Measurements from ENCODE around the gene BCAM.
"Not testable (repeated sequence)": the region's sequence is repeated elsewhere in the genome, so short reads cannot be mapped to it uniquely, and the experiment has no call there.

BCAM gene

DNA sequence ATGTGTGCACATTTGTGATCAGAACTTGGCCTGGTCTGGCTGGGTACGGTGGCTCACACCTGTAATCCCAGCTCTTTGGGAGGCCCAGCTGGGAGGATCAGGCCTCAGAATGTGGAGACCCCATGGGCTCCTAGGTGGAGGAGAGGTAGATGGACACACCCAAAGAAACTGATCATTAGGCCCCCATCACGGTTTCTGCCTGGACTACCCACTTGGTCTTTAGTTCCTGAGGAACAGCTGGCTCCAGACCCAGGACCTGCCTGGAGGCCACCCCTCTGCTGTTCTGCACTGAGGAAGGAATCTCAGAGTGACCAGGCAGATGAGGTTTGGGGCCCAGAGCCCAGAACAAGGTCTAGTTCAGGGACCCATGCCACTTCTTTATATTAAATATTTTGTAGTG is 29.8 kb upstream of the BCAM start:
- TF ChIP-seq, protein P1, sequence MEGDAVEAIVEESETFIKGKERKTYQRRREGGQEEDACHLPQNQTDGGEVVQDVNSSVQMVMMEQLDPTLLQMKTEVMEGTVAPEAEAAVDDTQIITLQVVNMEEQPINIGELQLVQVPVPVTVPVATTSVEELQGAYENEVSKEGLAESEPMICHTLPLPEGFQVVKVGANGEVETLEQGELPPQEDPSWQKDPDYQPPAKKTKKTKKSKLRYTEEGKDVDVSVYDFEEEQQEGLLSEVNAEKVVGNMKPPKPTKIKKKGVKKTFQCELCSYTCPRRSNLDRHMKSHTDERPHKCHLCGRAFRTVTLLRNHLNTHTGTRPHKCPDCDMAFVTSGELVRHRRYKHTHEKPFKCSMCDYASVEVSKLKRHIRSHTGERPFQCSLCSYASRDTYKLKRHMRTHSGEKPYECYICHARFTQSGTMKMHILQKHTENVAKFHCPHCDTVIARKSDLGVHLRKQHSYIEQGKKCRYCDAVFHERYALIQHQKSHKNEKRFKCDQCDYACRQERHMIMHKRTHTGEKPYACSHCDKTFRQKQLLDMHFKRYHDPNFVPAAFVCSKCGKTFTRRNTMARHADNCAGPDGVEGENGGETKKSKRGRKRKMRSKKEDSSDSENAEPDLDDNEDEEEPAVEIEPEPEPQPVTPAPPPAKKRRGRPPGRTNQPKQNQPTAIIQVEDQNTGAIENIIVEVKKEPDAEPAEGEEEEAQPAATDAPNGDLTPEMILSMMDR (conservative IDR thresholded peaks at IDR 0.05; ENCODE audit: low read depth), result no peak
- peak overlapping the region; percentile 62 for H3K27ac ChIP-seq
- DNase-seq (ENCODE audit: low spot score), result no peak
- CTCF ChIA-PET, result no interaction called here
- POLR2A ChIA-PET (ENCODE audit: low non-redundant PET), result interaction anchor here (0.6 kb wide), 2 partner anchors 21 to 129 kb away, joined by 4 read pairs; no protein-coding TSS in a partner anchor

DNA sequence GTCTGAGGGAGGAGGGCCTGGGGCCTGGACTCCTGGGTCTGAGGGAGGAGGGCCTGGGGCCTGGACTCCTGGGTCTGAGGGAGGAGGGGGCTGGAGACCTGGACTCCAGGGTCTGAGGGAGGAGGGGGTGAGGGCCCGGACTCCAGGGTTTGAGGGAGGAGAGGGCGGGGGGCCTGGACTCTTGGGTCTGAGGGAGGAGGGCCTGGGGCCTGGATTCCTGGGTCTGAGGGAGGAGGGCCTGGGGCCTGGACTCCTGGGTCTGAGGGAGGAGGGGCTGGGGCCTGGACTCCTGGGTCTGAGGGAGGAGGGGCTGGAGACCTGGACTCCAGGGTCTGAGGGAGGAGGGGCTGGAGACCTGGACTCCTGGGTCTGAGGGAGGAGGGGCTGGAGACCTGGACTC is 27.2 kb upstream of the BCAM start:
- not testable (repeated sequence) for H3K27ac ChIP-seq

DNA sequence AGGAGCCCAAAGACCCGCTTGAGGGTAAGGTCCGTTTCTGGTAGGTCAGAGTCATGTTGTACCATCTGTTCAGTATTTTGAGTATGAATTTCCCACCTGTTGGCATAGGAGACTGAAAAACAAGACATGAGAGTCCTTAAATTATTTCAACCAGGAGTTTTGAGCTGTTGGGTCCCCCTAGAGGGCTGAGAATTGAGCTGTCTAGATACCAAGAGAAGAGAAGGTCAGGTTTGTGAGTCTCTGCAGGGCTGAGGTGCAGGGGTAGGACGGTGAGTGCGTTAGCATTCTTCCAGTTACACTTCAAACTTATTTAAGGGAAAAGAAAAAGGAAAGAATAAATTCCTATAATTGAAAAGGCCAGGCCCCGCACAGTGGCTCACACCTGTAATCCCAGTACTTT is 26.2 kb upstream of the BCAM start:
- POLR2A ChIA-PET (ENCODE audit: low non-redundant PET), result no interaction called here
- TF ChIP-seq, protein P1 (conservative IDR thresholded peaks at IDR 0.05; ENCODE audit: low read depth), result no peak
- DNase-seq (ENCODE audit: low spot score), result no peak
- H3K27ac ChIP-seq, result peak overlapping the region; percentile 60
- CTCF ChIA-PET, result interaction anchor here (0.7 to 1.1 kb wide), 4 partner anchors 8 to 83 kb away, joined by 3 to 4 read pairs (median 3); no protein-coding TSS in a partner anchor

More for the DNA sequence above, 27.2 kb upstream of the BCAM start:
- CTCF ChIA-PET, result interaction anchor here (1.1 kb wide), 1 partner anchor 40 kb away, joined by 3 read pairs; no protein-coding TSS in a partner anchor
- DNase-seq (ENCODE audit: low spot score); POLR2A ChIA-PET (ENCODE audit: low non-redundant PET): not testable (repeated sequence)

DNA sequence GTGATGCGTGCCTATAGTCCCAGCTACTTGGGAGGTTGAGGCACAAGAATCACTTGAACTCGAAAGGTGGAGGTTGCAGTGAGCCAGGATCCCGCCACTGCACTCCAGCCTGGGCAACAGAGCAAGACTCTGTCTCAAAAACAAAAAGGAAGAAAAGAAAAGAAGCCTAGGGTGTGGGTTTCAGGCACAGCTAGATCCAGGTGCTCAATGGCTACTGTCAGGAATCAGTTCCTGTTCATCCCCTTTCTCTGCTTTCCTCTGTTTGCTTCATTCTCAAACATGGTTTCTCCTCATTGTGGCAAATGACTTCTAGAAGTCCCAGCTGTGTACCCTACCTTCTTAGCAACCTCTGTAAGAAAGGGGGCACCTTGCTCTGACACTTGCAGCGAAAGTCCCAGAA is 25.4 kb upstream of the BCAM start:
- no peak overlapping the region for H3K27ac ChIP-seq
- POLR2A ChIA-PET (ENCODE audit: low non-redundant PET), result no interaction called here
- DNase-seq (ENCODE audit: low spot score), result no peak
- TF ChIP-seq, protein P1 (conservative IDR thresholded peaks at IDR 0.05; ENCODE audit: low read depth), result no peak
- CTCF ChIA-PET, result interaction anchor here (0.6 to 1.3 kb wide), 9 partner anchors 9 to 206 kb away, joined by 3 to 11 read pairs (median 4); no protein-coding TSS in a partner anchor

DNA sequence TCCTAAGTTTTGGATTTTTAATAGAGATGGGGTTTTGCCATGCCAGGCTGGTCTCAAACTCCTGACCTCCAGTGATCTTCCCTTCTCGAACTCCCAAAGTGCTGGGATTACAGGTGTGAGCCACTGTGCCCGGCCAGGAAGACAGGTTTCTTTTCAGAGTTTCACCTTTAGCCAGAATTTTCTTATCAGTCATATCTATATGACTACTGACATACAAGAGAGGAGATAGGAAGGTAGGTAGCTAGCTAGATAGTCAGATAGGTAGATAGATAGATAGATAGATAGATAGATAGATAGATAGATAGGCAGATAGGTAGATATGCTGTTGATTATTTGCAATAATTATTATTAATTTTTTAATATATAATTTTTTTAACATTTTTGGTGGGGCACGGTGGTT is 23.6 kb upstream of the BCAM start:
- TF ChIP-seq, protein P1 (conservative IDR thresholded peaks at IDR 0.05; ENCODE audit: low read depth), result no peak
- no peak overlapping the region for H3K27ac ChIP-seq
- no peak for DNase-seq (ENCODE audit: low spot score)
- POLR2A ChIA-PET (ENCODE audit: low non-redundant PET), result interaction anchor here (0.6 kb wide), 1 partner anchor 1260 kb away, joined by 3 read pairs; no protein-coding TSS in a partner anchor
- CTCF ChIA-PET, result interaction anchor here (0.6 to 1.1 kb wide), 3 partner anchors 61 to 219 kb away, joined by 4 to 7 read pairs (median 5); no protein-coding TSS in a partner anchor

DNA sequence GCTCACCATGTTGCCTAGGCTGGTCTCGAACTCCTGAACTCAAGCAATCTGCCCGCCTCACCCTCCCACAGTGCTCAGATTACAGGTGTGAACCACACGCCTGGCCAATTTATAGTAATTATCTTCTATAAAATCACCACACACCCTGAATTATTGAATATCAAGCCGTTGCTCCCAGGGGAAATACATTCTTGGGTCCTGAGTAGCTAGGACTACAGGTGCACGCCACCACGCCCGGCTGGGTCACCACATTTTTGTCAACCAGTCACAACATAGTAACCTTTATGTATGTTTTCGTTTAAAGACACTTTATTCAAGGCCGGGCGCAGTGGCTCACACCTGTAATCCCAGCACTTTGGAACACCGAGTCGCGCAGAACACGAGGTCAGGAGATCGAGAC is 22.9 kb upstream of the BCAM start:
- no peak for DNase-seq (ENCODE audit: low spot score)
- TF ChIP-seq, protein P1 (conservative IDR thresholded peaks at IDR 0.05; ENCODE audit: low read depth), result no peak
- POLR2A ChIA-PET (ENCODE audit: low non-redundant PET), result no interaction called here
- no peak overlapping the region for H3K27ac ChIP-seq
- CTCF ChIA-PET, result interaction anchor here (0.7 to 1.1 kb wide), 3 partner anchors 57 to 219 kb away, joined by 3 to 8 read pairs (median 4); no protein-coding TSS in a partner anchor

DNA sequence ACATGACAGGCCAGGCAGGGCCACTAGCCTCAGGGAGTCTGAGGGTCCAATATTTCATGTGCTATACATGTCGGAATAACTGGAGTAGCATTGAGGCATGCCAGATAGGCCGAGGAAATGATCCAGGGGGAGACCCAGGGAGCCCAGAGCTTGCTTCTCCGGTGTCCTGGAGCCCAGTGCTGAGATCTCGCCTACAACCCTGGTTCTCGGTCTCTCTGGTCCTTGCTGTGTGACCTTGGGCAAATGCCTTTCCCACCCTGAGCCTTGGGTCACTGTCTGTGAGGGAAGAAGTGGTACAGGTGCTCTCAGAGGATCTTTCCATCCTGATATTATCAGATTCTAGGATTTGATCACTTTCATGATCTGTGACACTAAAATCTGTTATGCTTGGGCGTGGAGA is 19.9 kb upstream of the BCAM start:
- CTCF ChIA-PET, result no interaction called here

More for the DNA sequence above, 19.9 kb upstream of the BCAM start:
- no peak for DNase-seq (ENCODE audit: low spot score)
- POLR2A ChIA-PET (ENCODE audit: low non-redundant PET), result interaction anchor here (0.6 kb wide), 1 partner anchor 138 kb away, joined by 15 read pairs; no protein-coding TSS in a partner anchor
- no peak overlapping the region for H3K27ac ChIP-seq
- TF ChIP-seq, protein P1 (conservative IDR thresholded peaks at IDR 0.05; ENCODE audit: low read depth), result no peak
